Ishikawa (cell line): ENCODE measurements around the gene BICC1.

Experiments used
- CEBPB ChIP-seq: IDR thresholded peaks from 2 replicates; pipeline ENCODE4 v1.6.1; 2012
- EGR1 ChIP-seq: IDR thresholded peaks from 2 replicates; pipeline ENCODE4 v1.6.1; 2012
- FOXM1 ChIP-seq: IDR thresholded peaks from 2 replicates; pipeline ENCODE4 v1.6.1; 2012; ENCODE audit warnings: low read depth, borderline replicate concordance
- MAX ChIP-seq: IDR thresholded peaks from 2 replicates; pipeline ENCODE4 v1.6.1; 2012
- NFIC ChIP-seq: IDR thresholded peaks from 2 replicates; pipeline ENCODE4 v1.6.1; 2012
- RAD21 ChIP-seq: IDR thresholded peaks from 2 replicates; pipeline ENCODE4 v1.6.1; 2012; ENCODE audit warnings: low read depth
- TAF1 ChIP-seq: IDR thresholded peaks from 2 replicates; pipeline ENCODE4 v1.6.1; 2012; ENCODE audit warnings: low read depth, mild to moderate bottlenecking
- TEAD4 ChIP-seq: IDR thresholded peaks from 2 replicates; pipeline ENCODE4 v1.6.1; 2012
- USF1 ChIP-seq: IDR thresholded peaks from 2 replicates; pipeline ENCODE4 v1.6.1; 2012

GRCh38 chr10:58734664-58735063 lies 222.0 kb downstream of the BICC1 start:
- no peak for TF ChIP-seq EGR1
- TF ChIP-seq USF1 = no peak
- TF ChIP-seq MAX = no peak
- no peak for TF ChIP-seq RAD21
- TF ChIP-seq FOXM1 = no peak
- no peak for TF ChIP-seq TEAD4
- TF ChIP-seq NFIC = no peak
- TF ChIP-seq TAF1 = no peak
- no peak for TF ChIP-seq CEBPB
